ENCODE measurements around the gene CARMIL1.

Gene CARMIL1

DNA sequence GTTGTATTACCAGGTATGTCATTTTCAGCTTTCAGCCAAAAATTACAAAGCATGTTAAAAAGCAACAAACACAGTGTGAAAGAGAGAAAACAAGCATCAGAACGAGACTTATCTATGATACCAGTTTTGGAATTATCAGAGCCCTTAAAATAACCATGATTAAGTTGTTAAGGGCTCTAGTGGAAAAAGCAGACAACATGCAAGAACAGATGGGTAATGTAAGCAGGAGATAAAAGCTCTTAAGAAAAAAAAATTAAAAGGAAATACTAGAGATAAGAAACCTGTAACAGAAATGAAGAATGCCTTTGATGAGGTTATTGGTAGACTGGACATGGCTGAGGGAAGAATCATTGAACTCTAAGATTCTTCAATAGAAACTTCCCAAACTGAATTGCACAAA is 245.4 kb downstream of the CARMIL1 start:
- Histone ChIP-seq H3K4me1 (no peaks in the 10 kb centered on the region), H3K4me3 (ENCODE audit: low read depth, low read length) (no peak overlapping the region), H3K9me3 (no peaks in the 10 kb centered on the region), H3K27me3 (no peaks in the 10 kb centered on the region), H3K36me3 (no peaks in the 10 kb centered on the region)
- TF ChIP-seq CTCF (IDR thresholded peaks at IDR 0.05; ENCODE audit: low read depth, low read length), result no peak
- no peak for DNase-seq

DNA sequence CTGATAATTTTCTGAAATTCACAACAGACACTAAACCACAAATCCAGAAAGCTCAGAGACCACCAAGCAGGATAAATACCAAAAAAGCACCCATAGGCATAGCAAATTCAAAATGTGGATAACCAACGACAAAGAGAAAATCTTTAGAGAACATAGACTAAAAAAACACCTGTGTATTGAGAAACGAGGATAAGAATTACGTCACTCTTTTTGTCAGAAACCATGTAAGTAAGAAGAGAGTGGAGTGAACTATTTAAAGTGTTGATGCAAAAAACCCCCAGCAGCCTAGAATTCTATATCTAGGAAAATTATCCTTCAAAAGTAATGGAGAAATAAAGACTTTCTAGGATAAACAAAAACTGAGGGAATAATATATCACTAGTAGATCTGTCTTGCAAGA is 245.9 kb downstream of the CARMIL1 start:
- no peaks in the 10 kb centered on the region for H3K27me3 ChIP-seq
- no peak for TF ChIP-seq CTCF (IDR thresholded peaks at IDR 0.05; ENCODE audit: low read depth, low read length)
- no peaks in the 10 kb centered on the region for H3K4me1 ChIP-seq
- no peaks in the 10 kb centered on the region for H3K36me3 ChIP-seq
- no peak for DNase-seq
- no peaks in the 10 kb centered on the region for H3K9me3 ChIP-seq
- H3K4me3 ChIP-seq (ENCODE audit: low read depth, low read length), result no peak overlapping the region

DNA sequence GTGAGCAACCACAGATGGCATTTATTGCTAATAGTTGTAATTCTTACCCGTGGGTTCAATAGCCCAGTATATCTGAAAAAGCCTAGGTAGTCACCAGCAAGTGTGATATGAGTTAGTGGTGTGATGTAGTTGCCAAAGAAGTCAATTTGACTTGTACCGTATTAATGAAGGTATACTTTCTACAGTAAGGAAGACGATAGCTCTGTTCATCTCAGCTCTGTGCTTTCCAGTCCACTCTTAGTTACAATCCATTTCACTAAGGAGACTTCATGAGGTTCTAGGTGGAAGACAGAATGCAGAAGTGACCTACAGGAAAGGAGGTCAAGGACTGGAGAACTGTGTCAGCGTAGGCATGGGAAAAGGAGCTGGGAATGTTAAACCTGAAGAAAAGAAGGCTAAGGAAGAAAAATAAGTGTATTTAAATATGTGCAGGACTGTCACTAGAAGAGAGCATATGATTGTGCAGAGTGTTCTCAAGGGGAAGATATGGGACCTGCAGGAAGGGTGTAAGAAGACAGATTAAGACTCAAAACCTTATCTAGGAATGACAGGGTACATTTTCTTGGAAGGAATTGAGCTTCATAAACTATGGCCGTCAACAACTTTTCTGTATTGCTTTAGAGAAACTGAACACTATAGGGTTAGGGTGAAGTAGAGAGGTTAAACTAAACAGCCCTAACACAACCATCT is 255.9 kb downstream of the CARMIL1 start:
- H3K36me3 ChIP-seq, result no peaks in the 10 kb centered on the region
- no peak for TF ChIP-seq CTCF (IDR thresholded peaks at IDR 0.05; ENCODE audit: low read depth, low read length)
- no peak for DNase-seq

DNA sequence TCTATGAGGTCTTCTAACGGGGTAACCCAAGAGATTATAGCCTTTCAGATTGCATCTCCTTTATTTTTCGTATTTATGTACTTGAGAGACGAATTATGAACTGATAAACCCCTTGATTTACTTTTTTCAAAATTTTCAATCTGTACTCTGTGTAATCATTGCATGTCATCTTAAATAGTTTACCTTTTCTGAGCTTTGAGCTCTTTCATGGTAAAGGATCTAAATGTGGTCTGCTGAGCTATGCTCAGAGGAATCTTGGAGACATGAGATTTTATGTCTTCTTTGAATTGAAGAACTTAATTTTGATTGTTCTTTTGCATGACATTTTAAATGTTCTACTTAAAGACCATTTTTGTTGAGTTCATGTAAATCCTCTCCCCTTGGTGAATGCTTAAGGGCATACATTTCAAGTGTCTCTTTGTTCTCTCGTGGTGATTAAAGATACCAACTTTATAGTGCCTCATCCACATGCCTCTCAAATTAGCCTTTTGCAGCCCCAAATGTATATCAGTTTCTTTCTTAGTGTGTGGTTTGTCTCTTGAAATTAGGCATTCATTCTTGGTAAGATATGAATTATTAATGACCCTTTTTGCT is 256.6 kb downstream of the CARMIL1 start:
- no peak for TF ChIP-seq CTCF (IDR thresholded peaks at IDR 0.05; ENCODE audit: low read depth, low read length)
- DNase-seq, result no peak
- no peaks in the 10 kb centered on the region for H3K9me3 ChIP-seq
- no peaks in the 10 kb centered on the region for H3K36me3 ChIP-seq
- no peaks in the 10 kb centered on the region for H3K4me1 ChIP-seq
- no peaks in the 10 kb centered on the region for H3K27me3 ChIP-seq
- H3K4me3 ChIP-seq (ENCODE audit: low read depth, low read length), result no peak overlapping the region

More for the DNA sequence above, 255.9 kb downstream of the CARMIL1 start:
- H3K4me1 ChIP-seq, result no peaks in the 10 kb centered on the region
- H3K4me3 ChIP-seq (ENCODE audit: low read depth, low read length), result no peak overlapping the region
- H3K27me3 ChIP-seq, result no peaks in the 10 kb centered on the region
- no peaks in the 10 kb centered on the region for H3K9me3 ChIP-seq

DNA sequence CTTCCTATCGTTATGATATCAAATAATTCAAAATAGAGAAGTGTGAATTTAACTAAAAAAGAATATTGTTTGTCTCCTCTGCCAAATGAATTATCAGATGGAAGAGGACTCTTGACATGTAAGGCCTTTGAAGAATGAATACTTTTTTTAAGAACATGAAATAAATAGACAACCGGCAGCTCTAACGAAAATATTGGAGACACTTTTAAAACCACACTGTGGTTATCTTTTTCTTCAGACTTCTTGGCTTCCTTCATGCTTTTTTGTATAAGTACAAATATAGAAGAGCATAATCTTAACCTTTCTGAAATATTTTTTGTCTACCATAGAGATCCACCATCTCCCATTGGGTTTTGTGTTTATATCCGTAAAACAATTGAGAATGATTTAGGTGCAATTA is 257.6 kb downstream of the CARMIL1 start:
- Histone ChIP-seq H3K9me3 (no peaks in the 10 kb centered on the region), H3K4me3 (ENCODE audit: low read depth, low read length) (no peak overlapping the region), H3K27me3 (no peaks in the 10 kb centered on the region), H3K36me3 (no peaks in the 10 kb centered on the region), H3K4me1 (no peaks in the 10 kb centered on the region)
- no peak for DNase-seq
- no peak for TF ChIP-seq CTCF (IDR thresholded peaks at IDR 0.05; ENCODE audit: low read depth, low read length)

GRCh38 chr6:25537349-25538018 is 258.3 kb downstream of the CARMIL1 start:
- Histone ChIP-seq H3K9me3 (no peaks in the 10 kb centered on the region), H3K4me1 (no peaks in the 10 kb centered on the region), H3K36me3 (no peaks in the 10 kb centered on the region), H3K4me3 (ENCODE audit: low read depth, low read length) (no peak overlapping the region), H3K27me3 (no peaks in the 10 kb centered on the region)
- no peak for TF ChIP-seq CTCF (IDR thresholded peaks at IDR 0.05; ENCODE audit: low read depth, low read length)
- DNase-seq, result no peak

All from BE2C (cell line).